Neural cell (in vitro differentiated cells): ENCODE data around the gene ASIC4. TPM values are rescaled to one million over a fixed set of nuclear protein-coding genes. Genes with fewer than 3 reads are reported as not detected.

Source experiments
- H2AFZ ChIP-seq: fragments of 200-600, 300-800 bp; sonication (generic), shearing (Covaris generic); 2 replicates; pipeline ENCODE4 v1.6.0; 2014; ENCODE audit warnings: low read depth, mild to moderate bottlenecking, antibody characterized with exemption, low read length, moderate library complexity
- H3F3A ChIP-seq: fragments of 200-600 bp; shearing (Covaris generic); 2 replicates; pipeline ENCODE4 v1.6.1; 2016; ENCODE audit warnings: mild to moderate bottlenecking, moderate library complexity, mixed read lengths, antibody characterized with exemption, low read length; ENCODE audit not compliant: insufficient read depth, poor library complexity, severe bottlenecking
- H3K27ac ChIP-seq: fragments of 200-600, 300-800 bp; sonication (generic), shearing (Covaris generic); 2 replicates; pipeline ENCODE4 v1.5.1; 2014; ENCODE audit warnings: mild to moderate bottlenecking, low read length, moderate library complexity
- H3K27me3 ChIP-seq: fragments of 300-800, 200-600 bp; sonication (generic), shearing (Covaris generic); 2 replicates; pipeline ENCODE4 v1.6.0; 2014; ENCODE audit warnings: mild to moderate bottlenecking, low read depth, low read length, moderate library complexity; ENCODE audit not compliant: insufficient read depth
- H3K36me3 ChIP-seq: fragments of 300-800, 200-600 bp; sonication (generic), shearing (Covaris generic); 2 replicates; pipeline ENCODE4 v1.5.1; 2014; ENCODE audit warnings: mild to moderate bottlenecking, antibody characterized with exemption, low read length, moderate library complexity; ENCODE audit not compliant: insufficient read depth
- H3K4me2 ChIP-seq: fragments of 300-800, 200-600 bp; sonication (generic), shearing (Covaris generic); 2 replicates; pipeline ENCODE4 v1.6.0; 2014; ENCODE audit warnings: mild to moderate bottlenecking, low read length
- H3K4me3 ChIP-seq: fragments of 300-800, 200-600 bp; sonication (generic), shearing (Covaris generic); 2 replicates; pipeline ENCODE4 v1.5.1; 2014; ENCODE audit warnings: mild to moderate bottlenecking, low read length, moderate library complexity
- H3K79me2 ChIP-seq: fragments of 200-600 bp; shearing (Covaris generic); replicated peaks from 2 replicates; pipeline ENCODE4 v1.6.0; 2014; ENCODE audit warnings: mild to moderate bottlenecking, low read length, moderate library complexity; ENCODE audit not compliant: insufficient read depth
- H3K9ac ChIP-seq: fragments of 300-800, 200-600 bp; sonication (generic), shearing (Covaris generic); 2 replicates; pipeline ENCODE4 v1.6.1; 2016; ENCODE audit warnings: mild to moderate bottlenecking, low read length, mixed read lengths
- H3K9me2 ChIP-seq: fragments of 200-600 bp; shearing (Covaris generic); 2 replicates; pipeline ENCODE4 v1.6.1; 2016; ENCODE audit warnings: mild to moderate bottlenecking, low read length, mixed read lengths; ENCODE audit not compliant: insufficient read depth
- H3K9me3 ChIP-seq: fragments of 200-600, 300-800 bp; sonication (generic), shearing (Covaris generic); 2 replicates; pipeline ENCODE4 v1.6.1; 2016; ENCODE audit warnings: mild to moderate bottlenecking, mixed run types, low read length, moderate library complexity, mixed read lengths
- H4K20me1 ChIP-seq: fragments of 200-600 bp; shearing (Covaris generic); 2 replicates; pipeline ENCODE4 v1.6.1; 2016; ENCODE audit warnings: mild to moderate bottlenecking, mixed run types; ENCODE audit not compliant: insufficient read depth
- EP300 ChIP-seq: fragments of 450-650 bp; conservative IDR thresholded peaks from 2 replicates; pipeline ENCODE4 v1.6.1; 2014; ENCODE audit warnings: antibody characterized with exemption, mild to moderate bottlenecking, moderate library complexity; ENCODE audit not compliant: poor library complexity, severe bottlenecking
- EZH2 ChIP-seq: fragments of 200-600, 300-800 bp; shearing (Covaris generic), sonication (generic); IDR thresholded peaks from 2 replicates; pipeline ENCODE4 v1.6.1; 2014; ENCODE audit warnings: antibody characterized with exemption, low read length, borderline replicate concordance, mild to moderate bottlenecking; ENCODE audit not compliant: insufficient read depth, poor library complexity, severe bottlenecking
- MXI1 ChIP-seq: fragments of 450-650 bp; conservative IDR thresholded peaks from 2 replicates; pipeline ENCODE4 v1.6.1; 2014; ENCODE audit warnings: antibody characterized with exemption, mild to moderate bottlenecking; ENCODE audit not compliant: poor library complexity, severe bottlenecking
- POLR2AphosphoS5 ChIP-seq: IDR thresholded peaks from 2 replicates; pipeline ENCODE4 v1.6.1; 2012
- RAD21 ChIP-seq: fragments of 450-650 bp; conservative IDR thresholded peaks from 2 replicates; pipeline ENCODE4 v1.6.1; 2014; ENCODE audit warnings: antibody characterized with exemption, mild to moderate bottlenecking, moderate library complexity
- SMC3 ChIP-seq: fragments of 450-650 bp; conservative IDR thresholded peaks from 2 replicates; pipeline ENCODE4 v1.6.1; 2014; ENCODE audit warnings: antibody characterized with exemption, mild to moderate bottlenecking, moderate library complexity; ENCODE audit not compliant: poor library complexity
- TAF1 ChIP-seq: IDR thresholded peaks from 2 replicates; pipeline ENCODE4 v1.6.1; 2012; ENCODE audit warnings: low read depth
- polyA plus RNA-seq: library from polyadenylated mRNA; depleted of rRNA; stranded (reverse); fragments of >200 nt; gene quantifications from 2 replicates; pipeline ENCODE4 v1.2.3, GENCODE V29; 2014
- TF ChIP-seq, protein P1 (sequence below): IDR thresholded peaks from 2 replicates; pipeline ENCODE4 v1.6.1; 2012; ENCODE audit warnings: borderline replicate concordance
- TF ChIP-seq, protein P2 (sequence below): fragments of 450-650 bp; IDR thresholded peaks from 2 replicates; pipeline ENCODE4 v1.5.1; 2014; ENCODE audit warnings: antibody characterized with exemption, mild to moderate bottlenecking, moderate library complexity; ENCODE audit not compliant: poor library complexity, severe bottlenecking

ASIC4 gene
- polyA plus RNA-seq, 1 donor from 2014 or later, result 2.7 TPM

DNA sequence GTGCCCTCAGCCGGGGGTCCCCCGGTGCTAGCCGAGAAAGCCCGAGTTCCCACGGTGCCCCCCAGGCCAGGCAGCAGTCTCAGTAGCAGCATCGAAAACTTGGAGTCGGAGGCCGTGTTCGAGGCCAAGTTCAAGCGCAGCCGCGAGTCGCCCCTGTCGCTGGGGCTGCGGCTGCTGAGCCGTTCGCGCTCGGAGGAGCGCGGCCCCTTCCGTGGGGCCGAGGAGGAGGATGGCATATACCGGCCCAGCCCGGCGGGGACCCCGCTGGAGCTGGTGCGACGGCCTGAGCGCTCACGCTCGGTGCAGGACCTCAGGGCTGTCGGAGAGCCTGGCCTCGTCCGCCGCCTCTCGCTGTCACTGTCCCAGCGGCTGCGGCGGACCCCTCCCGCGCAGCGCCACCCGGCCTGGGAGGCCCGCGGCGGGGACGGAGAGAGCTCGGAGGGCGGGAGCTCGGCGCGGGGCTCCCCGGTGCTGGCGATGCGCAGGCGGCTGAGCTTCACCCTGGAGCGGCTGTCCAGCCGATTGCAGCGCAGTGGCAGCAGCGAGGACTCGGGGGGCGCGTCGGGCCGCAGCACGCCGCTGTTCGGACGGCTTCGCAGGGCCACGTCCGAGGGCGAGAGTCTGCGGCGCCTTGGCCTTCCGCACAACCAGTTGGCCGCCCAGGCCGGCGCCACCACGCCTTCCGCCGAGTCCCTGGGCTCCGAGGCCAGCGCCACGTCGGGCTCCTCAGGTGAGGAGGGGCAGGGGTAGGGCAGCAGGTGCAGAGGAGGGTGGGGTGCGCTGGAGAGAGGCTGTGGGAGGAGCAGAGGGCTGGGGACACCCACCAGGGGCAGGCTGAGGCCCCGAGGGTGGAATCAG, 29.7 kb upstream of the ASIC4 start (continued):
- TF ChIP-seq TAF1 (no peak), POLR2AphosphoS5 (no peak)

DNA sequence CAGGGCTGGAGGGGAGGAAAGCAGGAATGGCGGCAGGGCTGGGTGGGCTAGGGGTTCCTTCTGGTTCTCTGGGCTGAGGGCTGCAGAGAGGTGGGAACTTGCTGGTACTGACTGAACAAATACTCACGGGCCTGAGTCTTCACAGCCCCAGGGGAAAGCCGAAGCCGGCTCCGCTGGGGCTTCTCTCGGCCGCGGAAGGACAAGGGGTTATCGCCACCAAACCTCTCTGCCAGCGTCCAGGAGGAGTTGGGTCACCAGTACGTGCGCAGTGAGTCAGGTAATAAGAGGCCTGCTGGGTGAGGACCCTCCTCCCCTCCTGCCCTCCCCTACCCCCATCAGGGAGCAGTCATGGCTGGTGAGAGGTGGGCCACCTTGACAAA, 29.1 kb upstream of the ASIC4 start:
- Histone ChIP-seq H3K4me2 (no peak overlapping the region), H3K9ac (no peak overlapping the region), H3K27ac (no peak overlapping the region), H4K20me1 (no peaks in the 10 kb centered on the region), H3K9me2 (no peaks in the 10 kb centered on the region), H3K27me3 (peaks cover 56% of the 10 kb centered on the region), H3K36me3 (no peaks in the 10 kb centered on the region), H3K79me2 (no peaks in the 10 kb centered on the region), H2AFZ (no peak overlapping the region), H3K9me3 (no peaks in the 10 kb centered on the region), H3K4me3 (no peak overlapping the region), H3F3A (no peaks in the 10 kb centered on the region)
- TF ChIP-seq EZH2, result no peak
- TF ChIP-seq, protein P1, sequence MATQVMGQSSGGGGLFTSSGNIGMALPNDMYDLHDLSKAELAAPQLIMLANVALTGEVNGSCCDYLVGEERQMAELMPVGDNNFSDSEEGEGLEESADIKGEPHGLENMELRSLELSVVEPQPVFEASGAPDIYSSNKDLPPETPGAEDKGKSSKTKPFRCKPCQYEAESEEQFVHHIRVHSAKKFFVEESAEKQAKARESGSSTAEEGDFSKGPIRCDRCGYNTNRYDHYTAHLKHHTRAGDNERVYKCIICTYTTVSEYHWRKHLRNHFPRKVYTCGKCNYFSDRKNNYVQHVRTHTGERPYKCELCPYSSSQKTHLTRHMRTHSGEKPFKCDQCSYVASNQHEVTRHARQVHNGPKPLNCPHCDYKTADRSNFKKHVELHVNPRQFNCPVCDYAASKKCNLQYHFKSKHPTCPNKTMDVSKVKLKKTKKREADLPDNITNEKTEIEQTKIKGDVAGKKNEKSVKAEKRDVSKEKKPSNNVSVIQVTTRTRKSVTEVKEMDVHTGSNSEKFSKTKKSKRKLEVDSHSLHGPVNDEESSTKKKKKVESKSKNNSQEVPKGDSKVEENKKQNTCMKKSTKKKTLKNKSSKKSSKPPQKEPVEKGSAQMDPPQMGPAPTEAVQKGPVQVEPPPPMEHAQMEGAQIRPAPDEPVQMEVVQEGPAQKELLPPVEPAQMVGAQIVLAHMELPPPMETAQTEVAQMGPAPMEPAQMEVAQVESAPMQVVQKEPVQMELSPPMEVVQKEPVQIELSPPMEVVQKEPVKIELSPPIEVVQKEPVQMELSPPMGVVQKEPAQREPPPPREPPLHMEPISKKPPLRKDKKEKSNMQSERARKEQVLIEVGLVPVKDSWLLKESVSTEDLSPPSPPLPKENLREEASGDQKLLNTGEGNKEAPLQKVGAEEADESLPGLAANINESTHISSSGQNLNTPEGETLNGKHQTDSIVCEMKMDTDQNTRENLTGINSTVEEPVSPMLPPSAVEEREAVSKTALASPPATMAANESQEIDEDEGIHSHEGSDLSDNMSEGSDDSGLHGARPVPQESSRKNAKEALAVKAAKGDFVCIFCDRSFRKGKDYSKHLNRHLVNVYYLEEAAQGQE, result no peak
- no peak for TF ChIP-seq TAF1
- TF ChIP-seq RAD21, result no peak
- no peak for TF ChIP-seq POLR2AphosphoS5
- TF ChIP-seq, protein P2, sequence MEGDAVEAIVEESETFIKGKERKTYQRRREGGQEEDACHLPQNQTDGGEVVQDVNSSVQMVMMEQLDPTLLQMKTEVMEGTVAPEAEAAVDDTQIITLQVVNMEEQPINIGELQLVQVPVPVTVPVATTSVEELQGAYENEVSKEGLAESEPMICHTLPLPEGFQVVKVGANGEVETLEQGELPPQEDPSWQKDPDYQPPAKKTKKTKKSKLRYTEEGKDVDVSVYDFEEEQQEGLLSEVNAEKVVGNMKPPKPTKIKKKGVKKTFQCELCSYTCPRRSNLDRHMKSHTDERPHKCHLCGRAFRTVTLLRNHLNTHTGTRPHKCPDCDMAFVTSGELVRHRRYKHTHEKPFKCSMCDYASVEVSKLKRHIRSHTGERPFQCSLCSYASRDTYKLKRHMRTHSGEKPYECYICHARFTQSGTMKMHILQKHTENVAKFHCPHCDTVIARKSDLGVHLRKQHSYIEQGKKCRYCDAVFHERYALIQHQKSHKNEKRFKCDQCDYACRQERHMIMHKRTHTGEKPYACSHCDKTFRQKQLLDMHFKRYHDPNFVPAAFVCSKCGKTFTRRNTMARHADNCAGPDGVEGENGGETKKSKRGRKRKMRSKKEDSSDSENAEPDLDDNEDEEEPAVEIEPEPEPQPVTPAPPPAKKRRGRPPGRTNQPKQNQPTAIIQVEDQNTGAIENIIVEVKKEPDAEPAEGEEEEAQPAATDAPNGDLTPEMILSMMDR, result no peak
- no peak for TF ChIP-seq SMC3
- TF ChIP-seq MXI1, result no peak
- TF ChIP-seq EP300, result no peak

DNA sequence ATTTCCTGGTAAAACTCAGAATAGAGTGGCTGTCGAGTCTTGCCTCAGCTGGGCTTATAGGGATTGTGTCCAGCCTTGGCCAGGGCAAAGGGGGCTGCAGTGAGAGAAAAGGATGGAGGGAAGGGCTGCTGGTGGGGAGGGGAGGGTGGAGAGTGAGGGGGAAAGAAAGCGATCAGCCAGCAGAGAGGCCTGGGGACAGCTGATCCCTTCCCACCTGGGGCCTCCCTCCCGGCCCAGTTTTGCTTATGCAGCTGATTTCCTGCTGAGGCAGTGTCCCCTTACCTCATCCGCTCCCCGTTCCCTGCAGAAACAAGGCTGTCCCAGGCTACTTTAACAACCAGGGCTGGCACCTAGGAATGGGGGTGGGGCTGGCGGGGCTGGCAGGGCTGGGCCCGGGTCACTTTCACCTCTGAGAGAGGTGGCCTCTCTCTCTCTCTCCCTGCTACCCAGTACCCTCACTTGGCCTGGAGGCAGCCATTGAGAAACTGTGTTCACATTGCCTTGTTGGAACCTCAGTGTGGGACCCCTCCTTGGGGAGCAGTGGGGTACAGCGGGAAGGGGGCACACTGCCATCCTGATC, 27.8 kb upstream of the ASIC4 start:
- TF ChIP-seq SMC3 (no peak), MXI1 (no peak), RAD21 (no peak), EZH2 (no peak), EP300 (no peak), TAF1 (no peak), POLR2AphosphoS5 (no peak)
- TF ChIP-seq, protein P1, result no peak
- TF ChIP-seq, protein P2, result no peak
- Histone ChIP-seq H3K27me3 (peaks cover 56% of the 10 kb centered on the region), H3F3A (no peaks in the 10 kb centered on the region), H3K9ac (no peak overlapping the region), H3K79me2 (no peaks in the 10 kb centered on the region), H3K9me2 (no peaks in the 10 kb centered on the region), H4K20me1 (no peaks in the 10 kb centered on the region), H3K27ac (no peak overlapping the region), H3K36me3 (no peaks in the 10 kb centered on the region), H3K9me3 (no peaks in the 10 kb centered on the region), H2AFZ (no peak overlapping the region), H3K4me3 (no peak overlapping the region), H3K4me2 (no peak overlapping the region)
